Left kidney (tissue), 2 donors: ENCODE data around the gene EPHA8. TPM values are rescaled to one million over a fixed set of nuclear protein-coding genes. Genes with fewer than 3 reads are reported as not detected.

Experiments
- DNase-seq: peaks from one replicate; pipeline ENCODE4 v3.0.0-alpha.2; 2013
- polyA plus RNA-seq: library from polyadenylated mRNA; unstranded; fragments of 120-200 nt; gene quantifications from one replicate; pipeline ENCODE4 v1.2.1, GENCODE V29; 2013; ENCODE audit not compliant: insufficient read length

EPHA8 gene
- polyA plus RNA-seq, 1 donor = 1.3 TPM

GRCh38 chr1:22535399-22535798 is 27.9 kb upstream of the EPHA8 start:
- DNase-seq = no peak

GRCh38 chr1:22536506-22536905 is 26.8 kb upstream of the EPHA8 start:
- DNase-seq = no peak

GRCh38 chr1:22537441-22538139 is 25.7 kb upstream of the EPHA8 start:
- DNase-seq = no peak

DNA sequence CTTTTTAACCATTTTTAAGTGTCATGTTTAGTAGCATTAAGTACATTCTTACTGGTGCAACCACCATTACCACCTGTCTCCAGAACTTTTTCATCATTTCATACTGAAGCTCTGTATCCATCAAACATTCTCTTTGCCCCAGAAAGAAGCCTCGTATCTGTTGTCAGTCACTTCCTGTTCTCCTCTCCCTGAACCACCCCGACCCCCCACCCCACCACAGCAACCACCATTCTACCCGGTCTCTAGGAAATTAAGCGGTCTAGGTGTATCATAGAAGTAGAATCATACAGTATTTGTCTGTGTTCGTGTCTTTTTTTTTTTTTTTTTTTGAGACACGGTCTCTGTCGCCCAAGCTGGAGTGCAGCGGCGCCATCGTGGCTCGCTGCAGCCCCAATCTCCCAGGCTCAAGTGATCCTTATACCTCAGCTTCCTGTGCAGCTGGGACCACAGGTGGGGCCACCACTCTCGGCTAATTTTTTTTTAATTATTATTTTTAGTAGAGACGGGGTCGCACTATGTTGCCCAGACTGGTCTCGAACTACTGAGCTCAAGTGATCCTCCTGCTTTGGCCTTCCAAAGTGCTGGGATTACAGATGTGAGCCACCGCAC is 23.7 kb upstream of the EPHA8 start:
- DNase-seq = no peak

- DNase-seq = no peak
Observed at GRCh38 chr1:22540337-22540736, 23.0 kb upstream of the EPHA8 start.

DNA sequence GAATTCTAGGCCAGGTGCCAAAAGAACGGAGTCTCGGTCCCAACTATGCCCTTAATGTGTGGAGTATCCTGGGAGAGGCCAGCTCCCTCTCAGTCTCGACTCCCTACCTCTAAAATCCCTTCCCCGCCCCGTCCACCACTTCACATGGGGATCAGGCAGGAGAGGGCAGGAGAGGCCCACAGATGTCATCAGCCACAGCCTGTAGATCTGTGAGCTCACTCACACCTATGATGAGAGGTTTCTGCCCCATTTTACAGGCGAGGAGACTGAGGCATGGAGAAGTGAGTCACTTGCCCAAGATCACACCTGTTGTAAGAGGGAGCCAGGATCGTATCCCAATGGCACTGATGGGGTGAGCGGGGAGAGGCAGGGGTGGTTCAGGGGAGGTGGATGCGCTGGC is 20.4 kb upstream of the EPHA8 start:
- no peak for DNase-seq

DNA sequence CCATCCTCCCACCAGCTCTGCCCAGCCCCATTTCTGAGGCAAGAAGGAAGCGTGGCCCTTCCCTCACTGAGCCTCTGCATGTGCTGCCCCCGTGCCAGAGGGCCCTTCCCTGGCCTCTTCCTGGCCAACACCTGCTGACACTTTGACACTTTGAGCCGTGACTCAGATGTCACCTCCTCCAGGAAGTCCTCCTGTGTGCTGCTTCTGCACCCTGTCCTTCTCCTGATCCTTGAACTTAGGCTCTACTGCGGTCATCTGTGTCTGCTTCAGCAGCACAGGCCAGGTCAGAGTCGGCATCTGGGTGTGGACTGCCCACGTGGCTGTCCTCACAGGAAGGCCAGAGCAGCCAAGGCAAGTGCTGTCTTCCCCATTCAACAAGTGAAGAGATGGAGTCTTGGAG is 19.6 kb upstream of the EPHA8 start:
- no peak for DNase-seq

DNA sequence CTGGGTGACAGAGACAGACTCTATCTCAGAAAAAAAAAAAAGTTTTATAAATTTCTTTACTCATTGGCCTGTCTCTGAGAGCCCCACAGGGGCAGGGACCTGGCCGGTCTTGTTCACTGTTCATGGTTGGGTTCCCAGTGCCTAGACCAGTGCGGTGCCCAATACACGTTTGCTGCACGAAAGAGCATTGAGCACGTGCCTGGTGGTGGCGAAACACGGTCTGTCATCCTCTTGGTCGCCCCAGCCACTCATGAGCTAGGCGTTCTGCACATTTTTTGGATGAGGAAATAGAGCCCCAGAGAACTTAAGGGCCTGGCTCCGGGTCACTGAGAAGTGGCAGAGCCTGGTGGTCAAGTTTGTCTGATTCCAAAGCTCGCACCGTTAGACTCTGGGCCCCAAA is 18.7 kb upstream of the EPHA8 start:
- DNase-seq = no peak

GRCh38 chr1:22545141-22545540 is 18.1 kb upstream of the EPHA8 start:
- no peak for DNase-seq

DNA sequence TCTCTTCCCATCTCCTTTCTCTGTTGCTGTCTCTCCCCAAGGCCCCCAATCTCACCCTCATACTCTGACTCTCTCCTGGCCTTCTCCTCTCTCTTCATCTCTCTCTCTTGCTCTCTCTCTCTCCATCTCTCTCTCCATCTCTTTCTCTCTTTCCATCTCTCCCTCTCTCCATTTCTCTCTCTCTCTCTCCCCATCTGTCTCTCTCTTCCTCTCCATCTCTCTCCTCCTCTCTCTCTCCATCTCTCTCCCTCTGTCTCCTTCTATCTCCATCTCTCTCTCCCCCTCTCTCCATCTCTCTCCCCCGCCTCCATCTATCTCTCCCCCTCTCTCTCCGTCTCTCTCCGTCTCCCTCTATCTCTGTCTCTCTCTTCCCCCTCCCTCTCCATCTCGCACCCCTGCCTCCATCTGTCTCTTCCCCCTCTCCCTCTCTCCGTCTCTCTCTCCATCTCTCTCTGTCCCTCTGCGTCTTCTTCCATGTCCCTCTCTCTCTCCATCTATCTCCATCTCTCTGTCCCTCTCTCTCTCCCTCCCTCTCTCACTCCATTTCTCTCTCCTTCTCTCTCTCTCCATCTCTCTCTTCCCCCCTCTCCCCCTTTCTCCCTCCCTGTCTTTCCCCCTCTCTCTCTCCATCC is 16.0 kb upstream of the EPHA8 start:
- DNase-seq = no peak

GRCh38 chr1:22547818-22548462 is 15.3 kb upstream of the EPHA8 start:
- DNase-seq = no peak

DNA sequence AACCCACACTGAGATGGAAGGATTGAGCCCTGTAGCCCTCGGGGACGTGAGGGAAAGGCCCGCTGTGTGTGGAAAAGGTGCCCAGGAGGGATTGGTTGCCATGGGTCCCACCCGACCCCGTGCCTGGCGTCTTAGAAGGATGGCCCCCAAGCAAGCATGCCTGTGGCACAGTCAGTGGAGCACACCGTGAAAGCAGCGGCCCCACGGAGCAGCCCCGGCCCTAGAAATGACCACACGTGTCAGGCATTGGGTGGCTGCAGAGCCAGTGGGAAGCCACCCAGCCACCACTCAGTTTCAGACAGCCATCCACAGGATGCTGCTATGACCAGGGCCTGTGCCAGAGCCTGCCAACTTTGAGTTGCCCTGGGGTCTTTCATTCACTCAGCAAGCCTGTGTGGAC is 13.3 kb upstream of the EPHA8 start:
- DNase-seq = no peak

DNA sequence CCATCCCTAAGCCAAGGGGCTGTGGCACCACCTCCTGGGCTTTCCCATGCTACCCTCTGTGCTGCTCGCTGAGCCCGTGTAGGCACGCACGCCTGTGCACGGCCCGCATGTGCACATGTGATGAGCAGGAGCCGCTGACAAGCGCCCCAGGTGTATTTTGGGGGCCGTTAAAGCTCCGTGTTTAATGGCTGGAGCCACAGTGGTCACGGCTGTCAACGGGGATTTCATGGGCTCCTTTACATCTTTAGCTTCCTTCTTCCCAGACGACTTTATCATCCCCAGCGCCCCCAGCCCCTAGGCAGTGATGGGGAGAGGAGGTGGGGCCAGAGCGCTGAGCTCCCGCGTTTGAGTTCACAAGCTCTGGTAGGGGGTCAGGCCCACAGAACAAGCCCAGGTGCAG is 11.7 kb upstream of the EPHA8 start:
- no peak for DNase-seq

GRCh38 chr1:22552021-22552420 is 11.3 kb upstream of the EPHA8 start:
- no peak for DNase-seq

DNA sequence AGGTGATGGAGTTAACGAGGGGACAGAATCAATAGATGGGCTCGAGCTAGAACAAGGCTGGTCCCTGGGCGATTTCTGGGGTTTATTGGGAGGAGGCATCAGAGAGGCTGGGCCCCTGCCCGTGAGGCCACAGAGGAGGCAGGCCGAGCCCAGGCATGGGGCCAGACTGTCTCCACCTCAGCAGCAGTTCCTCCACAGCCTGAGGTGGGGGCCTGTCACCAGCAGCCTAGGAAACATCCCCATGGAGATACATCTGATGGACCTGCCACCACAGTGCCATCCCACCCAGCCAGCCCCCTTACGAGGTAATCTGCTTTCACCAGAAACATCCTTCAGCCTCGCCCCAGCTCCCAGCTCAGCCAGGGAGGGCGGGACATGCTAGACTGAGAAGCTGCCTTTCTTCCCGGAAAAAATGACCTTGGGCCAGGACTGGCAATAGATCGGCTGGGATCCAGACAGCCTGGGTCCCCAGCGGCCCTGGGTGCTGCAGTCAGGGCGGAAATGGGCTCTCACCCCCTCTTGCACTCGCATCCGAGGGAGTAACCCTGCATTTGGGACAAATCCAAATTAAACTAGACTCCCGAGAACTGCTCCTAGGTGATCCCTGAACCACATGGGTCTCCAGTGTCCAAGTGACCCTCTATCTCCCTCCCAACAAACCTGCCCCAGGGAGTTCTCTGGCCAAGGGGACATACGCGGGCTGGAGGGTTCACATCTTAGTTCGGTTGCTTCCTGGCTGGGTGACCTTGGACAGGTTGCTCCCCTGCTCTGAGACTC is 10.0 kb upstream of the EPHA8 start:
- no peak for DNase-seq

DNA sequence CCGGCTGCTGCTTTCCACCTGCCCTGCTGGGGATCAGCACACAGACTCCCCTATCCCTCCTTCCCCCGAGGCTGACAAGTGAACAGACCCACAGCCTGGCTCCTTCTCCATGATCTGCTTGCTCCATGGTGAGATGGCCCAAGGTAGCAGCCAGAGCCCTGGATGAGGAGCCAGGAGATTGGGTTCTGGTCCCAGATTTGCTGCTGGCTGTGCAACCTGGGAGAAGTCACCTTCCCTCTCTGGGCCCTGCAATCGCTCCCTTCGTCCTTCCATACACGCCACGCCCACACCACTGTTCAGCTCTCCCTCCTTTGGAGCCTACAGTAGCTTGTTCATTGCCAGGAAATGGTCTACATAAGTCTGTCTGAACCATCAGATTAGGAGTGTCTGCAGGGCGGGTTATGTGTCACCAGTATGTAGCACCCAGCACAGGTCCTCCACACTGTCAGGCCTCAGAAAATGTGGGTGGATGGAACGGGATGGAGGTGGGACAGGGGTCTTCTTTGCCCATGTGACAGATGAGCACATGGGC is 9.2 kb upstream of the EPHA8 start:
- DNase-seq = no peak

DNA sequence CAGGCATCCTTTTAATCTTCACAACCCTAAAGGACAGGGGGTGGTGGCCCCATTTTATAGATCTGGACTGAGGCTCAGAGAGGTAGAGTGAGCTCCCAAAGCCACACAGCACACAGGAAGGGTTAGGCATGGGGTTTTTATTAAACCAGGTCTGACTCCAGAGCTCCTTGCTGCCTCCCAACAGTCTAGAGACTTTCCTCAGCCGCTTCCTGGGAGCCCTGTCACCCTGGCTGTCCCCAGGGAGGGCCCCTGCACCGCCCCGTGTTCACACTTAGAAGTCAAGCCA is 8.0 kb upstream of the EPHA8 start:
- no peak for DNase-seq

DNA sequence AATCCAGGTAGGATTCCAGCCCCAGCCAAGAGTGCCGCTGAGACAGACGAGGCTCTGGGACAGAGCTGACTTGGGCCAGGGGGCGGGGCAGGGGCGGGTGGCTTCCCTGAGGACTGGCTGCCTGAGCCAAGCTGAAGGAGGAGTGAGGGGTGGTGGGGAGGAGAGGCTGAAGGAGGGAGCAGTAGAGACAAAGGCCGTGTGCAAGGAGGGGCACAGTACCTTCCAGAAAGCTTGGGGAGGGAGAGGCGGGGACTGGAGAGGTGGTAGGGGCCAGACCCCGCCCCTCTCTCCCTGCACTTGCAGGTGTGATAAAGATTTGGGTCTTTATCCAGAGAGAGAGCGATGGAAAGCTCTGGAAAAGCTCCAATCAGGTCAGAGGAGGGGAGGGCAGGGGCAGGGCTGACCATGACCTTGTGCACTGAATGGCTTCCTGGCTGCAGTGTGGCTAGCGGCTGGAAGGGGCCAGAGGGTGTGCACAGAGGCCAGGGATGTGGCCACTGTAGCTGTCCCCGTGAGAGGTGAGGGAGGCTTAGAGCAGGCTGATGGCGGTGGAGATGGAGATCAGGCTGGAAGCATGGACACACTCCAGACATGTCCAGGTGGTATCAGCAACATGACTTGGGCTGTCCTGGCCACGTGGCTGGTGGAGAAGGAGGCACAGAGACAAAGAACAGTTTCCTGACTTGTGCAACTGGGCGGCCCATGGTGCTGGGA is 6.7 kb upstream of the EPHA8 start:
- DNase-seq = no peak

GRCh38 chr1:22557341-22557950 is 5.8 kb upstream of the EPHA8 start:
- DNase-seq = peak; percentile 14

DNA sequence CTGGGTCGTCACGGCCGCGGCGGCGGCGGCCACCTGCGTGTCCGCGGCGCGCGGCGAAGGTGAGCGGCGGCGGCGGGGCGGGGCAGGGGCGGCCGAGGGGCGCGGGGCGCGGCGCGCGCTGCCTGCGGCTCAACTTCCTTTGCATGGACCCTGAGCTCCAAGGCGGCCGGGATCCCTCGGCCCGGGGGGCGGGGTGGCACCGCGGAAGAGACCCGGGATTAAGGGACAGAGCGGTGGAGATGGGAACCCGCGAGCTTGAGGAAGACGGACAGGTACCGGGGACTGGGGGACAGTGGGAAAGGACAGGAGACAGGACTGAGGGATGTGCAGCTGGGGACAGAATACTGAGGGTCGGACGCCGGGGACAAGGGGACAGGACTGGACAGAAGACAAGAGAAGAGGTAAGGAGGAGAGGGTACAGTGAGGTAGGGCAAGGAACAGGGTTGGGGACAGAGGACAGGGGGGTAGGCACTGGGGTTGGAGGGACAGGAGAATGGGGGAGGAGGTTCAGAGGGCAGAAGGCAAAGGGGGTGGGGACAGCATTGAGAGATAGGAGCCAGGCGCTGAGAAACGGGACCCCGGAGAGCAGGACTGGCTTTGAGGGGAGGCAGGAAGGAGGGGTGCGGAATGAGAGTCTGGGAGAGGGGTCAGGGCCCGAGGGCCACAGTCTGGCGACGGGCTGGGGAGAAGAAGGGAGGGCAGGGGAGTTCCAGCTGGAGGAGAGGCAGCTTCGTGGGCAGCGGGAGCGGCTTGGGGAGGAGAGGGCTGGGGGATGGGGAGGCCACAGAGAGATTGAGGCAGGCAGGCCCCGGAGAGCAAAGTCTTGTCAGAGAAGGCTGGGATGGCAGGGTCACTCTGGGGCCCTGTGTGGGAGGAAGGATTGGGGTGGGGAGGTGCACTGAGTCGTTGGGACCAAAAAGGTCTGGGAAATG is 648 bp downstream of the EPHA8 start:
- no peak for DNase-seq
